Activated CD4-positive, CD25-positive, alpha-beta regulatory T cell treated with anti-CD3 and anti-CD28 coated beads, Interleukin-2, amount 50 U/mL, for 72 hours (primary cell): Measurements from ENCODE around the gene ZFP30.
"Not testable (repeated sequence)": the region's sequence is repeated elsewhere in the genome, so short reads cannot be mapped to it uniquely, and the experiment has no call there.

Experiments
- DNase-seq: peaks from one replicate; pipeline ENCODE4 v3.0.0; 2021

The ZFP30 gene

GRCh38 chr19:37655301-37655688 is at the start of gene ZFP30:
TSS of gene ZFP30 (minus strand) at chr19:37655465. CDS start at chr19:37647822, 7,643 bp downstream.
- DNase-seq = peak; percentile 85

- DNase-seq = no peak
These were observed 43.8 kb upstream of the ZFP30 start for GRCh38 chr19:37699057-37699456.

GRCh38 chr19:37698216-37698615 is 43.0 kb upstream of the ZFP30 start:
- no peak for DNase-seq

GRCh38 chr19:37695144-37695899 is 40.1 kb upstream of the ZFP30 start:
- no peak for DNase-seq

GRCh38 chr19:37692956-37693620 is 37.8 kb upstream of the ZFP30 start:
- DNase-seq = no peak

- DNase-seq = peak; percentile 73
These were observed 36.7 kb upstream of the ZFP30 start for GRCh38 chr19:37691881-37692504.

GRCh38 chr19:37683520-37683919 is 28.3 kb upstream of the ZFP30 start:
- no peak for DNase-seq

GRCh38 chr19:37669450-37669914 is 14.2 kb upstream of the ZFP30 start:
- no peak for DNase-seq

- not testable (repeated sequence) for DNase-seq
These were observed 1.9 kb upstream of the ZFP30 start for GRCh38 chr19:37657157-37657556.

- peak; percentile 86 for DNase-seq
These were observed 565 bp upstream of the ZFP30 start for GRCh38 chr19:37655689-37656371.

- DNase-seq = no peak
These were observed 500 bp downstream of the ZFP30 start for GRCh38 chr19:37654629-37655300.

- DNase-seq = no peak
These were observed 1.1 kb downstream of the ZFP30 start for GRCh38 chr19:37654118-37654517.

- no peak for DNase-seq
These were observed 19.9 kb downstream of the ZFP30 start for GRCh38 chr19:37635076-37636056.

- DNase-seq = peak; percentile 63
These were observed 60.3 kb downstream of the ZFP30 start for GRCh38 chr19:37594982-37595382.

- peak; percentile 86 for DNase-seq
These were observed 60.8 kb downstream of the ZFP30 start, which contains the start of the genes ZNF540 and ZNF571 for GRCh38 chr19:37594304-37594981. TSS of gene ZNF540 (plus strand) at chr19:37594876. CDS start at chr19:37598448, 3,572 bp downstream. TSS of gene ZNF571 (minus strand) at chr19:37594792. CDS start at chr19:37586676, 8,116 bp downstream.

- no peak for DNase-seq
These were observed 61.3 kb downstream of the ZFP30 start for GRCh38 chr19:37593996-37594303.

- DNase-seq = no peak
These were observed 71.9 kb downstream of the ZFP30 start for GRCh38 chr19:37583340-37583739.

GRCh38 chr19:37572203-37572602 is 83.1 kb downstream of the ZFP30 start:
- DNase-seq = no peak

GRCh38 chr19:37565370-37565669 is 89.9 kb downstream of the ZFP30 start:
- no peak for DNase-seq

- no peak for DNase-seq
These were observed 90.5 kb downstream of the ZFP30 start for GRCh38 chr19:37564624-37565369.
